ENCODE measurements around the gene RHBDL1. TPM values are rescaled to one million over a fixed set of nuclear protein-coding genes. Genes with fewer than 3 reads are reported as not detected.

Gene RHBDL1
- total and polyA plus RNA-seq, 4 donors, result 0.35 to 0.84 (median 0.70) TPM

DNA sequence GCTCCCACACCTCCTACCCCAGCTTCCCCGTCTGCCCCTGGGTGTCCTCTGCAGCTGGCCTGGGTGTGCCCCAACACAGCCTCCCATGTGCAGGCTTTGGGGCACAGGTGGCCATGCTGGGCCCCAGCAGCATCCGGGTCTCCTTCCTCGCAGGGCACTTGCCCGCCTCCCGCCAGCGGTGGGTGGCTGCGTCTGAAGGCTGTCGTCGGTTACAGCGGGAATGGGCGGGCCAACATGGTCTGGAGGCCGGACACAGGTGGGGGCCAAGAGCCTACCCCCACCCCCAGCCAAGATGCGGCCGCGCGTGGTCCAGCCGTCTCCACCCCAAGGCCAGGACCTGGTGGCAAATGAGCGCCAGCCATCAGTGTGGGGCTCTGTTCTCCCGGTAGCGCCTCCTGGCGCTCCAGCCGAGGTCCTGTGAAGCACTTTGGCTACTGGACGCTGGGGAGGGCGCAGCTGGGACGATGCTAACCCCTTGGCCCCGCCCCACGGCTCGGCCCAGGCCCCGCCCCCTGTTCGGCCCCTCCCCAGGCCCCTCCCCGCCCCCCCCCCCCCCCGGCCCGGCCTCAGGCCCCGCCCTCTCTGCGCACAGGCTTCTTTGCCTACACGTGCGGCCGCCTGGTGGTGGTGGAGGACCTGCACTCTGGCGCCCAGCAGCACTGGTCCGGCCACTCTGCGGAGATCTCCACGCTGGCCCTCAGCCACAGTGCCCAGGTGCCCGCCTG lies 14.8 kb upstream of the RHBDL1 start:
- Histone ChIP-seq H3K36me3 (ENCODE audit: control insufficient read depth in 4 of 4, insufficient read depth in 3 of 4, low read depth in 1 of 4, low read length in 3 of 4) (peaks cover 0 to 5% (median 0%) of the 10 kb centered on the region in 4 donors), H3K27ac (ENCODE audit: low read depth in 1 of 2, low read length in 2 of 2) (peak overlapping the region; percentile 50 to 52)

More for the DNA sequence above, 14.8 kb upstream of the RHBDL1 start:
- H3K9ac ChIP-seq (ENCODE audit: low read depth in 1 of 2, low read length in 2 of 2), result no peak overlapping the region
- H3K27me3 ChIP-seq (ENCODE audit: control insufficient read depth in 4 of 4, insufficient read depth in 4 of 4, low read length in 3 of 4), result no peaks in the 10 kb centered on the region
- WGBS, result 29% methylated on average over 39 of the region's 43 CpGs
- DNase-seq (ENCODE audit: low spot score), result peak; percentile 83
- H3K9me3 ChIP-seq (ENCODE audit: control insufficient read depth in 4 of 4, low read length in 3 of 4), result no peaks in the 10 kb centered on the region
- peaks cover 10 to 22% (median 15%) of the 10 kb centered on the region in 4 donors for H3K4me1 ChIP-seq (ENCODE audit: control insufficient read depth in 4 of 4, insufficient read depth in 4 of 4, low read length in 3 of 4)
- peak overlapping the region in 1 of 3 donors; percentile 19 for H3K4me3 ChIP-seq (ENCODE audit: low read depth in 1 of 3, low read length in 3 of 3)
- TF ChIP-seq, protein P1, sequence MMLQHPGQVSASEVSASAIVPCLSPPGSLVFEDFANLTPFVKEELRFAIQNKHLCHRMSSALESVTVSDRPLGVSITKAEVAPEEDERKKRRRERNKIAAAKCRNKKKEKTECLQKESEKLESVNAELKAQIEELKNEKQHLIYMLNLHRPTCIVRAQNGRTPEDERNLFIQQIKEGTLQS (IDR thresholded peaks at IDR 0.05), result no peak
- TF ChIP-seq RAD21 (IDR thresholded peaks at IDR 0.05) (peak in 1 of 2 donors; percentile 48), JUND (IDR thresholded peaks at IDR 0.05) (no peak), RXRA (IDR thresholded peaks at IDR 0.05) (no peak), MAX (IDR thresholded peaks at IDR 0.05) (no peak), FOXA2 (IDR thresholded peaks at IDR 0.05) (no peak), YY1 (IDR thresholded peaks at IDR 0.05) (no peak), EGR1 (IDR thresholded peaks at IDR 0.05; ENCODE audit: low read depth in 2 of 2) (no peak), GABPA (IDR thresholded peaks at IDR 0.05 in 1 of 2, conservative IDR thresholded peaks at IDR 0.05 in 1 of 2) (peak in 1 of 2 donors; percentile 29), SP1 (IDR thresholded peaks at IDR 0.05) (peak; percentile 38), FOXA1 (IDR thresholded peaks at IDR 0.05) (no peak), HNF4G (IDR thresholded peaks at IDR 0.05) (no peak), TAF1 (conservative IDR thresholded peaks at IDR 0.05) (no peak), HNF4A (conservative IDR thresholded peaks at IDR 0.05) (no peak), NR2F2 (IDR thresholded peaks at IDR 0.05) (no peak)
- TF ChIP-seq, protein P2, sequence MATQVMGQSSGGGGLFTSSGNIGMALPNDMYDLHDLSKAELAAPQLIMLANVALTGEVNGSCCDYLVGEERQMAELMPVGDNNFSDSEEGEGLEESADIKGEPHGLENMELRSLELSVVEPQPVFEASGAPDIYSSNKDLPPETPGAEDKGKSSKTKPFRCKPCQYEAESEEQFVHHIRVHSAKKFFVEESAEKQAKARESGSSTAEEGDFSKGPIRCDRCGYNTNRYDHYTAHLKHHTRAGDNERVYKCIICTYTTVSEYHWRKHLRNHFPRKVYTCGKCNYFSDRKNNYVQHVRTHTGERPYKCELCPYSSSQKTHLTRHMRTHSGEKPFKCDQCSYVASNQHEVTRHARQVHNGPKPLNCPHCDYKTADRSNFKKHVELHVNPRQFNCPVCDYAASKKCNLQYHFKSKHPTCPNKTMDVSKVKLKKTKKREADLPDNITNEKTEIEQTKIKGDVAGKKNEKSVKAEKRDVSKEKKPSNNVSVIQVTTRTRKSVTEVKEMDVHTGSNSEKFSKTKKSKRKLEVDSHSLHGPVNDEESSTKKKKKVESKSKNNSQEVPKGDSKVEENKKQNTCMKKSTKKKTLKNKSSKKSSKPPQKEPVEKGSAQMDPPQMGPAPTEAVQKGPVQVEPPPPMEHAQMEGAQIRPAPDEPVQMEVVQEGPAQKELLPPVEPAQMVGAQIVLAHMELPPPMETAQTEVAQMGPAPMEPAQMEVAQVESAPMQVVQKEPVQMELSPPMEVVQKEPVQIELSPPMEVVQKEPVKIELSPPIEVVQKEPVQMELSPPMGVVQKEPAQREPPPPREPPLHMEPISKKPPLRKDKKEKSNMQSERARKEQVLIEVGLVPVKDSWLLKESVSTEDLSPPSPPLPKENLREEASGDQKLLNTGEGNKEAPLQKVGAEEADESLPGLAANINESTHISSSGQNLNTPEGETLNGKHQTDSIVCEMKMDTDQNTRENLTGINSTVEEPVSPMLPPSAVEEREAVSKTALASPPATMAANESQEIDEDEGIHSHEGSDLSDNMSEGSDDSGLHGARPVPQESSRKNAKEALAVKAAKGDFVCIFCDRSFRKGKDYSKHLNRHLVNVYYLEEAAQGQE (IDR thresholded peaks at IDR 0.05), result no peak
- TF ChIP-seq, protein P3, sequence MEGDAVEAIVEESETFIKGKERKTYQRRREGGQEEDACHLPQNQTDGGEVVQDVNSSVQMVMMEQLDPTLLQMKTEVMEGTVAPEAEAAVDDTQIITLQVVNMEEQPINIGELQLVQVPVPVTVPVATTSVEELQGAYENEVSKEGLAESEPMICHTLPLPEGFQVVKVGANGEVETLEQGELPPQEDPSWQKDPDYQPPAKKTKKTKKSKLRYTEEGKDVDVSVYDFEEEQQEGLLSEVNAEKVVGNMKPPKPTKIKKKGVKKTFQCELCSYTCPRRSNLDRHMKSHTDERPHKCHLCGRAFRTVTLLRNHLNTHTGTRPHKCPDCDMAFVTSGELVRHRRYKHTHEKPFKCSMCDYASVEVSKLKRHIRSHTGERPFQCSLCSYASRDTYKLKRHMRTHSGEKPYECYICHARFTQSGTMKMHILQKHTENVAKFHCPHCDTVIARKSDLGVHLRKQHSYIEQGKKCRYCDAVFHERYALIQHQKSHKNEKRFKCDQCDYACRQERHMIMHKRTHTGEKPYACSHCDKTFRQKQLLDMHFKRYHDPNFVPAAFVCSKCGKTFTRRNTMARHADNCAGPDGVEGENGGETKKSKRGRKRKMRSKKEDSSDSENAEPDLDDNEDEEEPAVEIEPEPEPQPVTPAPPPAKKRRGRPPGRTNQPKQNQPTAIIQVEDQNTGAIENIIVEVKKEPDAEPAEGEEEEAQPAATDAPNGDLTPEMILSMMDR (IDR thresholded peaks at IDR 0.05; ENCODE audit: low read depth, low read length, missing input control), result peak; percentile 43
- TF ChIP-seq, protein P4, sequence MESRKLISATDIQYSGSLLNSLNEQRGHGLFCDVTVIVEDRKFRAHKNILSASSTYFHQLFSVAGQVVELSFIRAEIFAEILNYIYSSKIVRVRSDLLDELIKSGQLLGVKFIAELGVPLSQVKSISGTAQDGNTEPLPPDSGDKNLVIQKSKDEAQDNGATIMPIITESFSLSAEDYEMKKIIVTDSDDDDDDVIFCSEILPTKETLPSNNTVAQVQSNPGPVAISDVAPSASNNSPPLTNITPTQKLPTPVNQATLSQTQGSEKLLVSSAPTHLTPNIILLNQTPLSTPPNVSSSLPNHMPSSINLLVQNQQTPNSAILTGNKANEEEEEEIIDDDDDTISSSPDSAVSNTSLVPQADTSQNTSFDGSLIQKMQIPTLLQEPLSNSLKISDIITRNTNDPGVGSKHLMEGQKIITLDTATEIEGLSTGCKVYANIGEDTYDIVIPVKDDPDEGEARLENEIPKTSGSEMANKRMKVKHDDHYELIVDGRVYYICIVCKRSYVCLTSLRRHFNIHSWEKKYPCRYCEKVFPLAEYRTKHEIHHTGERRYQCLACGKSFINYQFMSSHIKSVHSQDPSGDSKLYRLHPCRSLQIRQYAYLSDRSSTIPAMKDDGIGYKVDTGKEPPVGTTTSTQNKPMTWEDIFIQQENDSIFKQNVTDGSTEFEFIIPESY (IDR thresholded peaks at IDR 0.05), result no peak

Data from liver (tissue), 9 donors.